Esophagus muscularis mucosa (tissue), 3 donors: ENCODE measurements around the gene FASTKD3.

Experiments
- POLR2AphosphoS5 ChIP-seq, 2 donors: sonication (generic); formaldehyde crosslinking; IDR thresholded peaks; one replicate each; pipeline ENCODE4 v1.6.1; 2017; ENCODE audit warnings: antibody characterized with exemption in 2 of 2
- TF ChIP-seq, protein P1 (sequence below), 3 experiments: fragments of 200-600 bp in 2 of 3; fragments of 450-650 bp in 1 of 3; sonication (generic) in 2 of 3; IDR thresholded peaks; one replicate each; pipeline ENCODE4 v1.5.1; 2017 to 2019; ENCODE audit warnings: antibody characterized with exemption in 3 of 3, mild to moderate bottlenecking in 2 of 3, moderate library complexity in 1 of 3

DNA sequence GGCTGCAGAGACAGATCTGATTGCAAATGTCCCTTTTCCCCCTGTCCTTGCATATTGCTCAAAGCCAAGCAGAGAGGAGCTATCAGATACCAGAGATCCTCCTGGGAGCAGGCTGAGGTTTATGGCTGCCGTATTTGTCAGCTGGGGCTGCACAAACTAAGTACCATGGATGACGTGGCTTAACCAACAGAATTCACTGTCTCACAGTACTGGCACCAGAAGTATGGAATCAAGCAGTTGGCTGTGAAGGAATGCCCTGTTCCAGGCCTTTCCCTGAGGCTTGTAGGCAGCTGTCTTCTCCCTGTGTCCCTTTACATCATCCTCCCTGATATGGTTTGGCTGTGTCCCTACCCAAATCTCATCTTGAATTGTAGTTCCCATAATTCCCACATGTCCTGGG, 20.5 kb downstream of the FASTKD3 start:
- TF ChIP-seq, protein P1, sequence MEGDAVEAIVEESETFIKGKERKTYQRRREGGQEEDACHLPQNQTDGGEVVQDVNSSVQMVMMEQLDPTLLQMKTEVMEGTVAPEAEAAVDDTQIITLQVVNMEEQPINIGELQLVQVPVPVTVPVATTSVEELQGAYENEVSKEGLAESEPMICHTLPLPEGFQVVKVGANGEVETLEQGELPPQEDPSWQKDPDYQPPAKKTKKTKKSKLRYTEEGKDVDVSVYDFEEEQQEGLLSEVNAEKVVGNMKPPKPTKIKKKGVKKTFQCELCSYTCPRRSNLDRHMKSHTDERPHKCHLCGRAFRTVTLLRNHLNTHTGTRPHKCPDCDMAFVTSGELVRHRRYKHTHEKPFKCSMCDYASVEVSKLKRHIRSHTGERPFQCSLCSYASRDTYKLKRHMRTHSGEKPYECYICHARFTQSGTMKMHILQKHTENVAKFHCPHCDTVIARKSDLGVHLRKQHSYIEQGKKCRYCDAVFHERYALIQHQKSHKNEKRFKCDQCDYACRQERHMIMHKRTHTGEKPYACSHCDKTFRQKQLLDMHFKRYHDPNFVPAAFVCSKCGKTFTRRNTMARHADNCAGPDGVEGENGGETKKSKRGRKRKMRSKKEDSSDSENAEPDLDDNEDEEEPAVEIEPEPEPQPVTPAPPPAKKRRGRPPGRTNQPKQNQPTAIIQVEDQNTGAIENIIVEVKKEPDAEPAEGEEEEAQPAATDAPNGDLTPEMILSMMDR (IDR thresholded peaks at IDR 0.05): no peak
- no peak for TF ChIP-seq POLR2AphosphoS5 (IDR thresholded peaks at IDR 0.05)
